Aorta (tissue), 5 donors: Measurements from ENCODE around the gene SERPINB12. TPM values are rescaled to one million over a fixed set of nuclear protein-coding genes. Genes with fewer than 3 reads are reported as not detected.

Experiments
- ATAC-seq: fragments of 200-7000 bp; cut with Tn5 transposase; one replicate; pipeline ENCODE4 v1.9.1; 2022; ENCODE audit warnings: moderate library complexity; ENCODE audit not compliant: low FRiP score
- DNase-seq, 2 donors: peaks; one replicate each; pipeline ENCODE4 v3.0.0-alpha.2; 2020
- H3K27ac ChIP-seq, 2 donors: one replicate each; pipeline ENCODE4 v1.5.1; 2013; ENCODE audit warnings: low read length in 2 of 2, mild to moderate bottlenecking in 2 of 2, moderate library complexity in 2 of 2, control low read depth in 1 of 2, inconsistent platforms in 1 of 2, low read depth in 1 of 2
- H3K27me3 ChIP-seq, 2 donors: one replicate each; pipeline ENCODE4 v1.6.1; 2013; ENCODE audit warnings: control low read depth in 1 of 2, low read length in 1 of 2, mild to moderate bottlenecking in 1 of 2, moderate library complexity in 1 of 2; ENCODE audit not compliant: insufficient read depth in 2 of 2, control insufficient read depth in 1 of 2
- H3K36me3 ChIP-seq, 2 donors: one replicate each; pipeline ENCODE4 v1.6.1; 2013; ENCODE audit warnings: control low read depth in 1 of 2, low read length in 1 of 2, mild to moderate bottlenecking in 1 of 2; ENCODE audit not compliant: insufficient read depth in 2 of 2, control insufficient read depth in 1 of 2
- H3K4me1 ChIP-seq, 2 donors: one replicate each; pipeline ENCODE4 v1.6.1; 2013; ENCODE audit warnings: low read length in 2 of 2, control low read depth in 1 of 2, mild to moderate bottlenecking in 1 of 2, moderate library complexity in 1 of 2; ENCODE audit not compliant: insufficient read depth in 2 of 2, control insufficient read depth in 1 of 2
- H3K4me3 ChIP-seq, 2 donors: one replicate each; pipeline ENCODE4 v1.5.1; 2013; ENCODE audit warnings: low read length in 2 of 2, control low read depth in 1 of 2, mild to moderate bottlenecking in 1 of 2
- H3K9me3 ChIP-seq: one replicate; pipeline ENCODE4 v1.6.1; 2013; ENCODE audit warnings: mild to moderate bottlenecking, low read length; ENCODE audit not compliant: control insufficient read depth
- WGBS, 2 donors: extraction: QIAGEN DNeasy Blood & Tissue Kit; methylation state at CpG; one replicate each; pipeline ENCODE4 v1.1.7; 2013; 5-methylcytosine and 5-hydroxymethylcytosine counted together
- intact Hi-C, 2 donors: fragments of 100-400 bp; cut with DNase I; formaldehyde crosslinking; loops; one replicate each; pipeline versions ENCODE4 v1.14.2 to v1.15.0; 2022
- polyA plus RNA-seq, 2 donors: library from polyadenylated mRNA; stranded (reverse); fragments of 200-250 nt; gene quantifications; one replicate each; pipeline ENCODE4 v1.2.3, GENCODE V29; 2013
- total RNA-seq, 2 donors: library from RNA; stranded (reverse); fragmentation: NEBNext Ultra II Directional; extraction: Animal tissue kit (Norgen Biotek cat#: 25700); gene quantifications; one replicate each; pipeline ENCODE4 v1.2.1, GENCODE V29; 2021
- donor health status: healthy with polysubstance abuse.
- donor health status: Bipolar disorder and iron deficiency.
- donor health status: DM: no; HTN: no; CAD: no.
- donor health status: DM: no; HTN: no; CAD: no.
- donor health status: DM: yes; HTN: yes; CAD: no.

Gene SERPINB12
- total and polyA plus RNA-seq, 4 donors: not detected

DNA sequence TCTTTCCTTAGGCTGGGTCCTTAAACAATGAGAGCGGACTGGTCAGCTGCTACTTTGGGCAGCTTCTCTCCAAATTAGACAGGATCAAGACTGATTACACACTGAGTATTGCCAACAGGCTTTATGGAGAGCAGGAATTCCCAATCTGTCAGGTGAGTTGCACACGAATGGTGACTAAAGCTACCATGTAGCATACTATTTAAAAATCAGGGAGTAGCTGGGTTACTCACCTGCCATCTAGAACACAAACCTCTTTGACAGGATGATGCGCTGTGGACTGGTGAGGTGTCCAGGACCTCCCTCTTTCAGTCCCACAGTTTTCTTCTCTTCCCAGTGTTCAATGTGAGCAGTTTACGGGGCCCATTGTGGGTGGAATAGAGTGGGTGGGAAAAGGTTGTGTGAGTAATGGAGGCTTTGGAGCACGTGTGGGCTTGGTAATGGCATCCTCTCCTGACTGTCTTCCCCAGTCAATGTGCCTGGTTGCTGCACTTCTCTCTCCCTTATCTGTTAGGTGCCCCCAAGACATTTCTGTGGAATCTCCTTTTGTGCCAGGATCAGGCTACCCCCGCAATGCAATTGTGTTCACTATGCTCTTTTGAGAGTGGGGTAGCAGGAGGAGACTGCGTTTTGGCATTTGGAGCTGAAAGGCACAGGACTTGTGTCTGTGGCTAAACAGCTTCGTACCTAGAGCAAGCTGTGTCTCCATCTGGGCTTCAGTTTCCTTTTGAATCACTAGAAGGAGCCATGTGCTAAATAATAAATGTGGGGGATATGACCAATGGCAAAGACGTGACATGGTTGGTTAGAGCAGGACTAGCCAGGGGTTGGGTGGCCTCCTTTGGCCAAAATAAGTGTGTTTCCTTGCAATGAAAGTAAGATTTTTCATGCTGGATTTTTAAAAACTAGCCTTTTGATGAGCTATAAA is 17.7 kb downstream of the SERPINB12 start:
- H3K36me3 ChIP-seq: no peaks in the 10 kb centered on the region
- 83 to 84% methylated on average over 9 of the region's 9 CpGs for WGBS, 2 donors
- no peaks in the 10 kb centered on the region for H3K9me3 ChIP-seq
- H3K27ac ChIP-seq: no peak overlapping the region
- no peak for DNase-seq
- ATAC-seq: no peak
- peaks cover 0 to 1% of the 10 kb centered on the region in 2 donors for H3K27me3 ChIP-seq
- intact Hi-C loops: loop anchor here in 1 of 2 donors (10.0 kb wide), 1 partner anchor 65 kb away; no protein-coding TSS in a partner anchor
- no peaks in the 10 kb centered on the region for H3K4me1 ChIP-seq
- no peak overlapping the region for H3K4me3 ChIP-seq

DNA sequence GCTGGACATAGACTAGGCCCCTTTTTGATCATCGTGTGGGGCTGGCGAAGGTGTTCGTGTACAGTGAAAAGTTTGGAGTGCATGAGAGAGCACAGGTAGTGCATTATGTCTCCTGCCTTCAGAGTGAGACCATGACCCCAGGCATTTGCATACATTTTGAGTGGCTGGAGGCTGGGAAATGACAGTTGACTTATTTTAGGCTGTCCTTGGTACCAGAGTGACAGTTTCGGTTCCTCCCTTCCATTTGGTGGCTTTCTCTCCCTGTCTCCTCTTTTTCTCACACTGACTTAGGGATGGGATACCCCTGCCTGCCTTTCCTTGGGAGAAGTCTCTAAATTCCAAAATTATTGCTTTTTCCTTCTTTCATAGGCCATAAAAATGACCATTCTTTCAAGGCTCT is 20.1 kb downstream of the SERPINB12 start:
- 92% methylated on average over 4 of the region's 4 CpGs for WGBS, 2 donors
- intact Hi-C loops: loop anchor here in 1 of 2 donors (10.0 kb wide), 1 partner anchor 63 kb away; no protein-coding TSS in a partner anchor

DNA sequence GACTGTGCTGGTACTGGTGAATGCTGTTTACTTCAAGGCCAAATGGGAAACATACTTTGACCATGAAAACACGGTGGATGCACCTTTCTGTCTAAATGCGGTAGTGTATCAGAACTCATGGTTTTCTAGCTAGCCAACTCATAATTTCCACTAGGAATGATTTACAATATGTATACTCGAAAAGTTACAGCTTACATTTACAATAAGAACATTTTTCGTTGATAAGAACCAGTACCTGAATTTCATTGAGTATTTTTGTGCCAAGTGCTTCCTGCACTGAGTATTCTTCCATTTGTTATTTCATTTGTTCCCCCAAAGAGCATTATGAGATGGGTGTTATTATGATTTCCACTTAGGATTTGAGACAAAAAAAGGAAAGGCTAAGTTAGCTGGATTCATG is 21.9 kb downstream of the SERPINB12 start:
- intact Hi-C loops: loop anchor here in 1 of 2 donors (10.0 kb wide), 1 partner anchor 61 kb away; no protein-coding TSS in a partner anchor
- peaks cover 0 to 1% of the 10 kb centered on the region in 2 donors for H3K27me3 ChIP-seq
- 87 to 89% methylated on average over 4 of the region's 4 CpGs for WGBS, 2 donors
- H3K4me3 ChIP-seq: no peak overlapping the region
- no peaks in the 10 kb centered on the region for H3K36me3 ChIP-seq
- no peak for ATAC-seq
- H3K27ac ChIP-seq: no peak overlapping the region
- H3K4me1 ChIP-seq: no peaks in the 10 kb centered on the region
- DNase-seq: no peak
- no peaks in the 10 kb centered on the region for H3K9me3 ChIP-seq

More for the DNA sequence above, 20.1 kb downstream of the SERPINB12 start:
- no peaks in the 10 kb centered on the region for H3K36me3 ChIP-seq
- no peak overlapping the region for H3K27ac ChIP-seq
- H3K9me3 ChIP-seq: no peaks in the 10 kb centered on the region
- no peak overlapping the region for H3K4me3 ChIP-seq
- H3K27me3 ChIP-seq: peaks cover 0 to 1% of the 10 kb centered on the region in 2 donors
- DNase-seq: no peak
- ATAC-seq: no peak
- no peaks in the 10 kb centered on the region for H3K4me1 ChIP-seq

DNA sequence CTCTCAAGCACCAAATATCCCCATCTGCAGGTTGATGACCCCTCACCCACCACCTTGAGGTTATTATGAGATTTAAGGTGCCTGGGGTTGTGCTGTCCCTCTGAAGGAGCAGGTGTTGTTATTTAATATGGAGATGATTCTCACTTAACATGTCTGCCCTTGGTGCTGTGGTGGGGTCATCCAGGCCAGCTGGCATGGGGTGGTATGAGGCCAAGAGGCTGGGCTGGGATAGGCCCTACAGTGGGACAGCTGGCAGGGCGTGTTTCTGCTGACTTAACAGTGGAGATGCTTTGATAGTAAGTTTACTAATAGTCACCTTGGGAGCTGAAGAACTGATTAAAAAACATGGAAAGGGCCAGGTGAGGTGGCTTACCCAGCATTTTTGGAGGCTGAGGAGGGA is 22.4 kb downstream of the SERPINB12 start:
- no peak overlapping the region for H3K4me3 ChIP-seq
- ATAC-seq (no peak), DNase-seq (no peak)
- H3K4me1 ChIP-seq: no peaks in the 10 kb centered on the region
- H3K27ac ChIP-seq: no peak overlapping the region
- 77 to 83% methylated on average over 1 of the region's 1 CpG for WGBS, 2 donors
- no peaks in the 10 kb centered on the region for H3K9me3 ChIP-seq
- intact Hi-C loops: loop anchor here in 1 of 2 donors (10.0 kb wide), 1 partner anchor 60 kb away; no protein-coding TSS in a partner anchor
- H3K27me3 ChIP-seq: peaks cover 0 to 1% of the 10 kb centered on the region in 2 donors
- no peaks in the 10 kb centered on the region for H3K36me3 ChIP-seq

DNA sequence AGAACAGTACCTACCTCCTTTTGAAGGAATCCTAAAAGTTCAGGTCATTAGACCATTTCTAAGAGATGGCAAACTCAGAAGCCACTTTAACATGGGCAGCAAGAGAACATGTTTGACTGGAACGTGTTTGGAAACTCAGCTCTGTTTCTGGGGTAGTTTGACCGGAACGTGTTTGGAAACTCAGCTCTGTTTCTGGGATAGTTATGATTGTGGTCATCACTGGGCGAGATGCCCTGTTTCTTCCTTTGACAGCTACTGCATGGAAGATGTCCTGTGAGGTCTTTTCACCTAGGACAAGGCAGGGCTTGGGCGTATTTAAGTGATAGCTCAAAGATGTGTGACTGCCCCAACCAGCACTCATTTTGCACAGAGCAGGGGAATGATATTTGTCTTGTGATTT is 25.1 kb downstream of the SERPINB12 start:
- no peak for DNase-seq
- Histone ChIP-seq H3K27ac (no peak overlapping the region), H3K27me3 (no peaks in the 10 kb centered on the region), H3K36me3 (no peaks in the 10 kb centered on the region), H3K9me3 (no peaks in the 10 kb centered on the region), H3K4me1 (no peaks in the 10 kb centered on the region), H3K4me3 (no peak overlapping the region)
- intact Hi-C loops: loop anchor here in 1 of 2 donors (10.0 kb wide), 1 partner anchor 58 kb away; no protein-coding TSS in a partner anchor
- no peak for ATAC-seq
- WGBS, 2 donors: 77 to 86% methylated on average over 5 of the region's 5 CpGs

DNA sequence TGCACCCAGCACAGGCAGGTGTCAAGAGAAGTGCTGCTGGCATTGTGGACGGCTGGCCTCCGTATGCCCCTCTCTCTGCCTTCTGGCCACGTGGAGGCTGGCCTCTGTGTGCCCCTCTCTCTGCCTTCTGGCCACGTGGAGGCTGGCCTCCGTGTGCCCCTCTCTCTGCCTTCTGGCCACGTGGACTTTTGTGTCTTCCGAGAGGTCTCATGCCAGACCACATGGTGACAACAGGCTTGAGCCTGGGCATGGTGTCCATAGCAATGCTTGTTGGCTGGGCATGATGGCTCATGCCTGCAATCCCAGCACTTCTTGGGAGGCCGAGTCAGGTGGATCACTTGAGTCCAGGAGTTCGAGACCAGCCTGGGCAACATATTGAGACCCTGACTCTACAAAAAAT is 25.7 kb downstream of the SERPINB12 start:
- no peak for DNase-seq
- no peak for ATAC-seq
- Histone ChIP-seq H3K36me3 (no peaks in the 10 kb centered on the region), H3K27me3 (no peaks in the 10 kb centered on the region), H3K4me1 (no peaks in the 10 kb centered on the region), H3K9me3 (no peaks in the 10 kb centered on the region), H3K27ac (no peak overlapping the region), H3K4me3 (no peak overlapping the region)
- WGBS, 2 donors: 77 to 79% methylated on average over 9 of the region's 9 CpGs
- intact Hi-C loops: loop anchor here in 1 of 2 donors (10.0 kb wide), 1 partner anchor 57 kb away; no protein-coding TSS in a partner anchor

DNA sequence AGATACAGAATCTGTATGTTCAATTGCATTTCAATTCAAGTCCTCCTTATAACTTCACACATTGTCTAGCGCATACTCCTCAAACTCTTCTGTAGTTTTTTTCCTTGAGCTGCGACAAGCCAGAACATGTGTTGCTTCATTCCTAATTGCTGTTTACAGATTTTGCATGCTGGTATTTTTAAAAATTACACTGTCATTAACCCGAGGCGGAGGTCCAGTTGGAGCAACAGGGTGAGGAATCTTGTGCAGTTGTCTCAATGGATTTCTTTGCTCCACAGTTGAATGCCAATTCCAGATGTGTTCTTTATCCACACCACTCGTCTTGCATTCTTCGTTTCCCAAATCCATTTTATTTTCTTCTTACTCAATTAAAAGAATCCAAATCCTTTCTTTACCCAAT is 28.6 kb downstream of the SERPINB12 start:
- H3K9me3 ChIP-seq: no peaks in the 10 kb centered on the region
- no peaks in the 10 kb centered on the region for H3K4me1 ChIP-seq
- no peaks in the 10 kb centered on the region for H3K36me3 ChIP-seq
- intact Hi-C loops: no loop called here
- no peak overlapping the region for H3K27ac ChIP-seq
- DNase-seq: no peak
- no peaks in the 10 kb centered on the region for H3K27me3 ChIP-seq
- ATAC-seq: no peak
- 56 to 65% methylated on average over 6 of the region's 6 CpGs for WGBS, 2 donors
- no peak overlapping the region for H3K4me3 ChIP-seq

DNA sequence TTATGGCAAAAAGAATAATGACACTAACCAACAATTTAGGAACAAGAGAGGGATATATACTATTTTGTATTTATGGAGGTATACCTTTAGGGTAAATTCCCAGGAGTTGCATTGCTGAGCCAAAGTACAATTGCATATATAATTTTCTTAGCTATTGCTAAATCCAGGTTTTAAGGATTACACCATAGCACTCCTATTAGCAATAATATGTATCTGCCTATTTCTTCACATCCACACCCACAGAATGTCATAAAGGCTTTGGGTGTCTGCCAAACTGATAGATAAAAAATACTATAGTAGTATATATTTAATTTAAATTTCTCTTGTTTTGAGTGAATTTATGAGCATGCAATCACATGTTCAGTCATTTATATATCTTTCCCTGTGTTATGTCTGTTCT is 33.5 kb downstream of the SERPINB12 start:
- no peak for ATAC-seq
- H3K9me3 ChIP-seq: no peaks in the 10 kb centered on the region
- intact Hi-C loops: loop anchor here in 1 of 2 donors (5.0 kb wide), 1 partner anchor 272 kb away; no protein-coding TSS in a partner anchor

More for the DNA sequence above, 33.5 kb downstream of the SERPINB12 start:
- Histone ChIP-seq H3K4me1 (no peaks in the 10 kb centered on the region), H3K36me3 (no peaks in the 10 kb centered on the region), H3K4me3 (no peak overlapping the region), H3K27ac (no peak overlapping the region), H3K27me3 (no peaks in the 10 kb centered on the region)
- DNase-seq: no peak
